GM21515 (cell line): Measurements from ENCODE around the gene SLC44A5.
"Not testable (repeated sequence)": the region's sequence is repeated elsewhere in the genome, so short reads cannot be mapped to it uniquely, and the experiment has no call there.

Experiments
- ATAC-seq: cut with Tn5 transposase; IDR thresholded peaks from one replicate; pipeline ENCODE4 v1.9.1; 2021; ENCODE audit not compliant: unreplicated experiment

The SLC44A5 gene

GRCh38 chr1:75611014-75611413 lies at the start of gene SLC44A5:
SLC44A5 (minus strand) TSS chr1:75611114; CDS start chr1:75541447, 69,667 bp downstream.
- no peak for ATAC-seq

GRCh38 chr1:75655931-75656330 lies 45.0 kb upstream of the SLC44A5 start:
- no peak for ATAC-seq

- ATAC-seq = not testable (repeated sequence)
Observed at GRCh38 chr1:75647183-75647582, 36.3 kb upstream of the SLC44A5 start.

- not testable (repeated sequence) for ATAC-seq
Observed at GRCh38 chr1:75645153-75645552, 34.2 kb upstream of the SLC44A5 start.

- ATAC-seq = no peak
Observed at GRCh38 chr1:75643460-75643859, 32.5 kb upstream of the SLC44A5 start.

- no peak for ATAC-seq
Observed at GRCh38 chr1:75641325-75641724, 30.4 kb upstream of the SLC44A5 start.

- ATAC-seq = no peak
Observed at GRCh38 chr1:75640137-75640536, 29.2 kb upstream of the SLC44A5 start.

- peak; percentile 75 for ATAC-seq
Observed at GRCh38 chr1:75632350-75632949, 21.5 kb upstream of the SLC44A5 start.

GRCh38 chr1:75630998-75631397 lies 20.1 kb upstream of the SLC44A5 start:
- no peak for ATAC-seq

GRCh38 chr1:75630004-75630594 lies 19.2 kb upstream of the SLC44A5 start:
- ATAC-seq = no peak

GRCh38 chr1:75625795-75626194 lies 14.9 kb upstream of the SLC44A5 start:
- no peak for ATAC-seq

GRCh38 chr1:75618382-75618781 lies 7.5 kb upstream of the SLC44A5 start:
- no peak for ATAC-seq

- no peak for ATAC-seq
Observed at GRCh38 chr1:75616436-75617433, 5.8 kb upstream of the SLC44A5 start.

GRCh38 chr1:75615613-75616435 lies 4.9 kb upstream of the SLC44A5 start:
- ATAC-seq = no peak

GRCh38 chr1:75614399-75614756 lies 3.5 kb upstream of the SLC44A5 start:
- peak; percentile 3 for ATAC-seq

- no peak for ATAC-seq
Observed at GRCh38 chr1:75613916-75614315, 3.0 kb upstream of the SLC44A5 start.

- no peak for ATAC-seq
Observed at GRCh38 chr1:75612976-75613375, 2.1 kb upstream of the SLC44A5 start.

- no peak for ATAC-seq
Observed at GRCh38 chr1:75602486-75602885, 8.4 kb downstream of the SLC44A5 start.

GRCh38 chr1:75600781-75601180 lies 10.1 kb downstream of the SLC44A5 start:
- ATAC-seq = no peak

- no peak for ATAC-seq
Observed at GRCh38 chr1:75594327-75594726, 16.6 kb downstream of the SLC44A5 start.

GRCh38 chr1:75593457-75593856 lies 17.5 kb downstream of the SLC44A5 start:
- ATAC-seq = not testable (repeated sequence)
